Renal cortex interstitium (tissue), 11 donors: Measurements from ENCODE around the gene BMP4. TPM values are rescaled to one million over a fixed set of nuclear protein-coding genes. Genes with fewer than 3 reads are reported as not detected.

Experiments
- DNase-seq, 11 donors: peaks; one replicate each; pipeline ENCODE4 v3.0.0-alpha.2; 2013; ENCODE audit warnings: low read depth in 9 of 11, low spot score in 4 of 11; ENCODE audit errors: extremely low read depth in 1 of 11
- polyA plus RNA-seq, 3 donors: library from polyadenylated mRNA; unstranded; fragments of 120-200 nt; gene quantifications; one replicate each; pipeline ENCODE4 v1.2.1, GENCODE V29; 2013; ENCODE audit not compliant: insufficient read length in 3 of 3

Gene BMP4
- polyA plus RNA-seq, 3 donors = 48.9 to 54.1 (median 50.6) TPM

DNA sequence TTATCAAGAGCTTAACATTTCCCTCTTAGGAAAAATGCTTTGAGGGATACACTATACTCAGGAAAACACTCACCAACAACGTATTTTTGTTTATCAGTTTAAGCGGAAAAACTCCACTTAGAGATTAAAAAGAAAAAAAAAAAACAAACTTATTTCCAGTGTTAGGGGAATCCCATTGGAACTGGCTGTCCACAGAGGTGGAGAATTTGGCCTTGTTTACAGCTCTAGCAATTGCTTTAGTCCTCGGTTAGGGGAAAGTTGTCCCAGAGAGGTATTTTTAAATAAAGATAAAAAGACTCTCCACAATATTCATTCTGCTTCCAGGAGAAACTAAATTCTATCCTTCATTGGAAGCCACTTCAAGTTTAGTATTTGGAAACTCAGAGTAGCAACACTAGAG is 21.6 kb upstream of the BMP4 start:
- no peak for DNase-seq

- no peak for DNase-seq
Observed at GRCh38 chr14:53975444-53975843, 18.8 kb upstream of the BMP4 start.

GRCh38 chr14:53971521-53971920 is 14.9 kb upstream of the BMP4 start:
- DNase-seq = no peak

DNA sequence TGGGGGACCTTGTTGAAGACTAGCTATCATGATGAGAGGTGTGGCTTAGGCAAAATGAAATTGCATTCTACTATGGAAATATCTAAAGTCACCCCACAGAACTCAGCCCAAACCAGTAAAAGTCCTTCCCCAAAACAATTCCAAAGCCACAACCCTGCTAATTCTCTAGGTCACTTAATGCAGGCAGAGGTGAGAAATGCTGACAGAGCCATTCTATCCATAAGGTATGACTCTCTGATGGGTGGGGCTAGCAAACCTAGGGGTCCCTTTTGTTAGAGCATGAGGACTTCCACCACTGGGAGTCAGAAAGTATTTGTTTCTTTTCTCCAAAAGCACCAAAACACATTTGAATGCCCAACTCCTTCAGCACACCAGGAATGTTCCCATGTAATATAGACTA is 12.7 kb upstream of the BMP4 start:
- DNase-seq = no peak

- DNase-seq = no peak
Observed at GRCh38 chr14:53968726-53969125, 12.1 kb upstream of the BMP4 start.

- no peak for DNase-seq
Observed at GRCh38 chr14:53967606-53968005, 11.0 kb upstream of the BMP4 start.

DNA sequence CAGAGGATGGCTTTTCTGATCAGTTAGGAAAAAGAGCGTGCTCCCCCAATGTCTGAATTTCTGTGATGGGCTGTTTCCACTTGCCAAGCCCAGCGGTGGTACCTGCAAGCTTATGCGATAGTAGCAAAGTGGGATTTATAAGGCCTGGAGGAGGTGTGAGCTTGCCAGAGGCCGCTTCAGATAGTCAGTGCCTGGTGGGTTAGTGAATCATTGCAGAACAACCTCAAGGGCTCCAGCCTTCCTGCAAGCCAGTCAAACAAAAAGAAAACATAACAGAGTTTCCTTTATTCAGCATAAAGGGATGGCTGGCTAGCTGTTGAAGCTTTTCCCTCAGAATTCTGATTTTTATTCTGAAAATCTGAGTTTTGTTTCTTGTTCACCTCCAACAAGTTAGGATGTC is 7.6 kb upstream of the BMP4 start:
- no peak for DNase-seq

- peak in 2 of 11 donors; percentile 38 to 49 for DNase-seq
Observed at GRCh38 chr14:53963320-53964227, 6.9 kb upstream of the BMP4 start.

GRCh38 chr14:53962953-53963319 is 6.3 kb upstream of the BMP4 start:
- no peak for DNase-seq

DNA sequence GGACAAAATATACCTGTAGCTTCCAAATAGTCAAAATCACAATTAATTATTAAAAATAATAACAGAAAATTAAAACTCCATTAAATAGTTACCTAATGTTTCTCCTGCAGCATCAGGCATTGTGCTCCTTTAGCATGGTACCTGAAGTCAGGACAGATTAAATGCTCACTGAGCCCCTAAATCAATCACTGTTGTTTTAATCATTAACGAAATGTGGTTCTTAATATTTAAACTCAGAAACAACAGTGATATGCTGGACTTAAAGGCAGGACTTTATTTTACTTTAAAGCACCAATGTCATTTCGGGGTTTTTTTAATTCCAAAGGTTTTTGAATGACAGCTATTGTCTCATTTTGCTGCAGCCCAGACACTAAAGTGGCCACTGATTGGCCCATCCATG is 2.0 kb upstream of the BMP4 start:
- DNase-seq = no peak

- DNase-seq = no peak
Observed at GRCh38 chr14:53957739-53958138, 1.1 kb upstream of the BMP4 start.

- DNase-seq = peak in 2 of 11 donors; percentile 53 to 56
Observed at GRCh38 chr14:53955671-53956426, 776 bp downstream of the BMP4 start.

GRCh38 chr14:53955229-53955556 is 1.4 kb downstream of the BMP4 start:
- DNase-seq = no peak

DNA sequence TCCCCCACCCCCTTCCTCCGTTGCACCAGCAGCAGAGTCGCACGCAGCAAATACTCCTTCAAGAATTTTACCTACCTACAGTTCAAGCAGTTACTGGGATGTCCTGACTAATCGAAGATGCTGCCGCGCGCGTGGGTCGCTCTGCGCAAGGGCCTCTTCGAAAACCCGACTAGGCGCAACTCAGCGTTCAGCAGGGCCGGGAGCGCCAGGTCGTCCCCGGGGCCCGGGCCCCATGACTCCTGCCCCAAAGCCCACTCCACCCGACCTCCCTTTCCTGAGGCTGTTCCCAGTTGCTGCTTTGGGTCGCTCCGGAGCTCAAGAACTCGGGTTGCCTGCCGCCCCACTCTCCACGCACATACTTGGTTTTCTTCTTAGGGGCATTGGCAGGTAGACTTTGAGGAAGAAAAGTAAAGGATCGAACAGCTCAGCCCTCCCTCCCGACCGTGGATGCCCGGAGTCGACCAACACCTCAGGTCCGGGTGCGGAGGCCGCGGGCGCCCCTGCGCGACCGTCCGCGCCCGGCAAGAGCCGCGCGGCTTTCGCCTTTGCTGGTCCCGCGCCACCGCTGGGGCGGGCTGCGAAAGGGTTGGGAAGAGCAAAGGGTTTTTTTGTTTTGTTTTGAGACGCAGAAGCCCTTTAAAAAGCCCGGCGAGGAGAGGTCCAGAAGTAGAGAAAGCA is 1.9 kb downstream of the BMP4 start:
- peak in 1 of 11 donors; percentile 26 for DNase-seq

- peak in 2 of 11 donors; percentile 39 to 53 for DNase-seq
Observed at GRCh38 chr14:53953828-53954550, 2.6 kb downstream of the BMP4 start.

DNA sequence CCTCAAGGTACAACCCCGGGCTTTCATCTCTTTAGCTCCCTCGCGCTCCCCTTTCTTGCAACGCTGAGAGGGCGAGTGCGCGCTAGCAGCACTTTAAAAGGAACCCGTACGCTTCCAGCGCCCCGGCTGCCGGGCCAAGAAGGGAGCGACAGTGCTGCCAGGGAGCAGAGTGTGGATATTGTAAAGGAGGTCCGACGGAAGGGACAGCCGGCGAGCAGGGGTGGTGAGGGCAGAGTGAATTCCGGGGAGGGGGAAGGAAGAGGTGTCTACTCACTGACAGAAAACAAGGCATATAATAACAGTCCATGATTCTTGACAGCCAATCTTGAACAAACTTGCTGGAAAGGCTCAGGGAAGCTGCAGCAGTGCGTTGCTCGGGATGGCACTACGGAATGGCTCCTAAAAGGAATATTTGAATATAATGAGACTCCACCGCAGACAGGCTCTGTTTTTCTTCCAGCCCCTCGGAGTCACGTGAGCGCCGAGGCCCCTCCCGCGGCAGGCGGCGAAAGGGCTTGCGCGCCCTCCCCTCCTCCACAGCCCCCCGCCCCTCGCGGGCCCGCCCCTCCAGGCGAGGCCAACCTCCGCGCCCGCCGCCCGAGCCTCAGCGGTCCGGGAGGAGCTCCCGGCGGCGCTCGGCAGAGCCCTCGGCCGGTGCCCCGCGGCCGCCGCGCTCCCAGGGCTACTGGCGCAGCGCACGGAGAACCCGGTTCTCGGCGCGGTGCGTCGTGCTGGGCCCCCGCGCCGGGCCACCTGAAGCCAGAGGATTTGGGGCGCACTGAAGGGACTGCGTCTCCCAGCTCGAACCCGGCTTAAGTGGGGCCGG is 3.4 kb downstream of the BMP4 start:
- DNase-seq = peak in 7 of 11 donors; percentile 77 to 86 (median 82)

- peak in 1 of 11 donors; percentile 18 for DNase-seq
Observed at GRCh38 chr14:53952533-53952932, 4.1 kb downstream of the BMP4 start.

DNA sequence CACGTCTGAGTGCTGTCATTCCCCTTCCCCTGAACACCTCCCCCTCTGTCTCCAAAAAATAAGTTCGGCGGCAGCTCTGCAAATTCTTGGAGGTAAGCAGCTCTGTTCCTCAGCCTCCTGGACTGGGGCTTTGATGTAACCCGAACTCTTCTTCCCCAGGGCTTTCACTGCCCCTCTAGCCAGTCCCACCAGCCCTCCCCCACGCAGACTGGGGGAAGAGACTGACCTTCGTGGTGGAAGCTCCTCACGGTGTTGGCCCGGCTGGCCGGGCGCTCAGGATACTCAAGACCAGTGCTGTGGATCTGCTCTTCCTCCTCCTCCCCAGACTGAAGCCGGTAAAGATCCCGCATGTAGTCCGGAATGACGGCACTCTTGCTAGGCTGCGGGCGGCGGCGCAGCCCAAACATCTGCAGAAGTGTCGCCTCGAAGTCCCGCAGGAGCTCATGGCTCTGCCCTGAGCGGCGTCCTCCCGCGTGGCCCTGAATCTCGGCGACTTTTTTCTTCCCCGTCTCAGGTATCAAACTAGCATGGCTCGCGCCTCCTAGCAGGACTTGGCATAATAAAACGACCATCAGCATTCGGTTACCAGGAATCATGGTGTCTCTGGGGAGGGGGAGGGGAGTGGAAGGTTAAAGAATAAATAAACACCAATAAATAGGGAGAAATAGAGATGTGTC is 4.9 kb downstream of the BMP4 start:
- peak in 2 of 11 donors; percentile 35 to 48 for DNase-seq
